Activated naive CD4-positive, alpha-beta T cell (primary cell): ENCODE data around the gene AKT1S1.
A peak's percentile ranks its signal among the peaks of the same experiment; 100 is the strongest.

Source experiments
- DNase-seq, 4 experiments: peaks; one replicate each; lab custom pipeline; 2025; lab: John Stamatoyannopoulos, UW

AKT1S1 gene

DNA sequence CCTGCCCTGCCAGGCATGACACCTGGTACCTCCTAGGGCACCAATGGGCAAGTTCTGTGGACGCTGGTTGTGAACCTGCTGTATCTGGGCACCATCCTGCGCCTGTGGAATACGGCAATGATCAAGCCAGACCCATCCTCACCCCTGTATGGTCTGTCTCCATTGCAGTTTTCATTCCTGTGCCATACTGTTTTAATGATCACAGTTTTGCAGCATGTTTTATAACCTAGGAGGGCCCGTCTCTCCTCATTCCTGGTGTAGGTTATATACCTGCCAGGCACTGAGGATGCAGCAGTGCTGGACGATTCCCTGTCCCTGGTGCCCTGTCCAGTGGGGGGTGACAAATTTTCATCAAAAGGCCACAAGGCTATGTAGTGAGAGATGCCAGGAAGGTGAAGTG lies 5.9 kb upstream of the AKT1S1 start:
- no peak for DNase-seq

GRCh38 chr19:49882643-49883042 lies 5.5 kb upstream of the AKT1S1 start:
- no peak for DNase-seq

GRCh38 chr19:49881672-49882394 lies 4.7 kb upstream of the AKT1S1 start:
- DNase-seq: no peak

GRCh38 chr19:49881186-49881585 lies 4.0 kb upstream of the AKT1S1 start:
- DNase-seq: no peak

DNA sequence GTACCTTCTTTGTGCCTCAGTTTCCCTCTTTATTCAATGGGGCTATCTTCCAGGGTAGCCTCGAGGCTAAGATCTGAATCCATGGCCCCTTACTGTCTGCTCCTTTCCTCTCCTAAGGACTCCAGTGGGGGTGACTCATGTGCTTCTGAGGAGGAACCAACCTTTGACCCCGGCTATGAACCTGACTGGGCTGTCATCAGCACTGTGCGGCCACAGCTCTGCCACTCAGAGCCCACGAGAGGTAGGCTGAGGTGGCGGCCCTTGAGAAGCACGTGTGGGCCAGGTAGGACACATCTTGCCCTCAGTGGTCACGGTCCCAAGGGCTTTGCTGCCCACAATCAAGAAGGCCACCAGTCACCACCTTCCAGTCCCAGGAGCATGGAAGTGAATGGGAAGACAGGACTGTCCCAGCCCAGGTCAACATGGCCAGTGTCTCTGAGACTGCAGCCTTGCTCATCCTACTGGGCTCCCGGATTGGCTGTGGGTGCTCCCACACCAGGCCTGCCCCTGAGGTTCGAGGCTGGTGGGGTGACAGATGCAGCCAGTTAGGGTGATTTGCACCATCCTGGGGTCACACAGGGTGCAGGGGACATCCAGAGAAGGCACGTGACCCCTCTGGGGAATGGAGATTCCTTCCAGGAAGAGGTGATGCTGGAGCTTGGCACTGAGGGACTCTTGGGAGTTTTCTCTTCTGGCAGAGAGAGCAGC lies 3.2 kb upstream of the AKT1S1 start:
- DNase-seq: no peak

GRCh38 chr19:49879243-49879963 lies 2.2 kb upstream of the AKT1S1 start:
- DNase-seq: no peak

- no peak for DNase-seq
These were observed 1.6 kb upstream of the AKT1S1 start for GRCh38 chr19:49878744-49879070.

- DNase-seq: peak; percentile 94 to 97 (median 96)
These were observed 956 bp upstream of the AKT1S1 start for GRCh38 chr19:49877879-49878743.

- peak; percentile 85 to 97 (median 92) for DNase-seq
These were observed 634 bp downstream of the AKT1S1 start for GRCh38 chr19:49876422-49877019.

DNA sequence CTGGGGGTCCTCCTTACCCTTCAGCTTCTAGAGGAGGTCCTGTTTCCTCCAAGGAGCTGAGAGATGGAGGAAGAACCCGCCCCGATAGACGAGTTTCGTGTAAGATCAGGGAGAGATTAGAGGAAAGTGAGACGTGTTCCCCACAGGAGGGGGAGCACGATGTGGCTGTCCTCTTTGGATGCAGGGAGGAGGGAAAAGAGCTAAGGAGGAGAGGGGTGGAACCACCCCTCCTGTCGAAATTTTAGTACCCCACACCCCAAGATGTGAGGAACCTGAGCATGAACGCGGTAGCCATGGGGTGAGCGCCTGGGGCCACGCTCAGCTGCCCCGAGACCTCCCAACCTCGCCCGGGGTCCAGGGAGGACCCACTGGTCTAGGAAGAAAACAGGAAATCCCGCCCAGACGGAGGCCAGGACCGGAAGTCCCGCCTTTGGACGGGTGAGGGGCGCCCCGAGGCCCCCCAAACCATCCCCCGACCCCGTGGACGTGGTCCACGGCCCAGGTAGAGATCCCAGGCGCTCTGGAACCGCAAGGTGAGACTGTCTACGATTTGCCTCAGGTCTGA lies 1.2 kb downstream of the AKT1S1 start:
- peak; percentile 41 to 51 (median 46) for DNase-seq

DNA sequence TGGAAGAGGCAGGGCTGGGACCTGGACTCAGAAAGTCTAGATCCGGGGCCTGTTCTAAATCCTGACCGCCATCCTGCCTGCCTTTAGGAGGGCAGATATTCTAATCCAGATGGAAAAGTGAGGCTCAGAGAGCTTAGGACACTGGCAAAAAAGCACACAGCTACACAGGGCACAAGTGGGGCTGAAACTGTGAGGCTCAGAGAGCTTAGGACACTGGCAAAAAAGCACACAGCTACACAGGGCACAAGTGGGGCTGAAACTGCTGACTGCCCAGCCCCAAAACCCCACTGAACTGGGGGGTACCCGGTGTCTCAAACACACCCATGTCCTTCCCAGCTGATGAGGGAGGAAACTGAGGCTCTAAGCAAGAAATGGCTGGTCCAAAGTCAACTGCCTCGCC lies 2.0 kb downstream of the AKT1S1 start:
- no peak for DNase-seq

GRCh38 chr19:49874503-49875157 lies 2.5 kb downstream of the AKT1S1 start:
- no peak for DNase-seq

DNA sequence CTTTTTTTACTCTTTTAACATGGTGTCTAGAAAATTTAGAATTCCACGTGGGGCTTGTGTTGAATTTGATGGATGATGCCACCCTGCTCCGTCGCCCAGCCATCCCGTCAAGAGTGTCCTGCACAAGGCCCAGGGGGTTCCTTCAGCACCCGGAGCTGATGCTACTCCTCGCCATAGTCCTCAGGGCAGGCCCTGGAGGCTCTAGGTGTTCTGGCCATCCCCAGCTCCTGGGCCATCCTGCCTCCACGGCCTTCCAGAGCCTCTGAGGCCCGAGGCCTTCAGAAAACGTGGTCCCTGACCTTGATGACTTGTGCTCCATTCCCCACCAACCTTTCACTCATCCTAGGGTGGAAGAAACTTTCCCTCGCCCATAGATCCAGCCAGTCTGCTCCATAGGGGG lies 3.3 kb downstream of the AKT1S1 start:
- DNase-seq: no peak

- DNase-seq: no peak
These were observed 4.0 kb downstream of the AKT1S1 start for GRCh38 chr19:49873129-49873521.

GRCh38 chr19:49872245-49873128 lies 4.7 kb downstream of the AKT1S1 start:
- no peak for DNase-seq

DNA sequence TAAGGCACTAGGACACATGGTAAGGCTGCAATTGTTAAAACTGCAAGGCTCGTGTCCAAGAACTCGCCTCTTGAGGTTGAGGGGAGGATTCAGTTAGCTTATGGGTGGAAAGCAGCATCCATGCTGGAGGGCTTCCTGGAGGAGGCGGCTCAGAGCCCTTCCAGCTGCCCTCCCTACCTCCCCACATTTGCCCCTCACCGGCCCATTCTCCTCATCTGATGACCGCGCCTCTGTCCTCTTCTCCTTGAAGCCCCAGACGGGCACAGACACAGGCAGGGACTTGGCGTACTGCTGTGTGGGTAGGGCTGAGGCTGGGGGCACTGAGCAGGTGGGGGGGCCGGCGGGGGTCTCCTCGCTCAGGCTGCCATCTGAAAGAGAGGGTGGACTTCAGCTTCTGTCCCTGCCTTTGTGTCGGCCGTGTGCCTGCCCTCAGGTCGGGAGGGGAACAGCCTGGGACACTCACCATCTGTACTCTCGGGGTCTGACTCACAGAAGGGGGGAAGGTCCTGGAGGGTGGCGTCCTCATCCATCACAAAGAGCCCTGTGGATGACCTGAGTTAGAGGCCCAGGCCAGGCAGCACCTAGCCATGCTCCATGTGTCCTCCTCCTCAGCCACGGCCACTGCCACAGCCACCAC lies 5.7 kb downstream of the AKT1S1 start:
- no peak for DNase-seq

- DNase-seq: no peak
These were observed 6.8 kb downstream of the AKT1S1 start for GRCh38 chr19:49870309-49870901.

- DNase-seq: peak; percentile 68 to 78 (median 70)
These were observed 7.5 kb downstream of the AKT1S1 start for GRCh38 chr19:49869484-49870308.
